GM08714 (cell line): ENCODE results near the gene C6orf89.
"Not testable (repeated sequence)": the region's sequence is repeated elsewhere in the genome, so short reads cannot be mapped to it uniquely, and the experiment has no call there.

ENCODE experiments used
- H3K4me3 ChIP-seq: fragments of 200-500 bp; sonication (Bioruptor generic); 2 replicates; pipeline ENCODE4 v1.5.1; 2014; ENCODE audit warnings: mild to moderate bottlenecking, low read length, inconsistent platforms
- ZNF274 ChIP-seq: IDR thresholded peaks from 2 replicates; pipeline ENCODE4 v1.6.1; 2012; ENCODE audit warnings: mild to moderate bottlenecking, low read depth, low read length

The C6orf89 gene

GRCh38 chr6:36888654-36889481 lies 3.1 kb downstream of the C6orf89 start:
- no peak for TF ChIP-seq ZNF274
- no peak overlapping the region for H3K4me3 ChIP-seq

DNA sequence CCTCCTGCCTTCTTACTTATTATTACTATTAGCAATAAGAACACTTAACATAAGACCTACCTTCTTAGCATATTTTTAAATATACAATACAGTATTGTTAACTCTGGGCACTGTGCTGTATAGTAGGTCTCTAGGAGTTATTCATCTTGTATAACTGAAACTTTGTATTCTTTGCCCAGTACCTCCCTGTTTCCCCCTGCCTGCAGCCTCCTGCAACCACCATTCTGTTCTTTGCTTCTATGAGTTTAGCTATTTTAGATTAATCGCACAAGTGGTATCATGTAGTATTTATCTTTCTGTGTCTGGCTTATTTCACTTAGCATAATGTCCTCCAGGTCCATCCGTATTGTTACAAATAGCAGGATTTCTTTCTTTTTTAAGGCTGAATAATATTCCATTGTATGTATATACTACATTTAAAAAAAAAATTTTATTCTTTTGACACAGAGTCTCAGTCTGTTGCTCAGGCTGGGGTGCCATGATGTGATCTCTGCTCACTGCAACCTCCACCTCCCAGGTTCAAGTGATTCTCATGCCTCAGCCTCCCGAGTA lies 4.4 kb downstream of the C6orf89 start:
- TF ChIP-seq ZNF274, result no peak
- H3K4me3 ChIP-seq, result no peak overlapping the region

- H3K4me3 ChIP-seq, result not testable (repeated sequence)
Observed at GRCh38 chr6:36891153-36891552, 5.4 kb downstream of the C6orf89 start.

GRCh38 chr6:36893976-36894932 lies 8.5 kb downstream of the C6orf89 start:
- no peak for TF ChIP-seq ZNF274
- no peak overlapping the region for H3K4me3 ChIP-seq

DNA sequence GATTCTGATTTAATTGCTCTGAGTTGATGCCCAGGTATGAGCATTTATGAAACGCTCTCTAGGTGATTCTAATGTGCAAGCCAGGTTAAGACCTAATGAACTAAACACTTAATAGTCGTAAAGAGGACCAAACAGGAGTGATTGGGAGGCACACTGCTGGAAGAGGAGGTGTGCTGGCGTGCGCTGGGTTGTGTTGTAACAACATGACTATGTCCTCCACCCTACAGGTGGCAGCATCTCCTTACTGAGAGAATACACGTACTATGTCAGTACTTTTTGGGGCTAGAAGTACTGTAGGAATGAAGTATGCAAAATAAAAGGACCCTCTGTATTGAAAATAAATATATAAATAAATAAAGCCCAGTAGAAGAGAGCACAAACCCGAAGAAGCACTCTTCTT lies 11.9 kb downstream of the C6orf89 start:
- TF ChIP-seq ZNF274, result no peak
- H3K4me3 ChIP-seq, result no peak overlapping the region

GRCh38 chr6:36904114-36904513 lies 18.4 kb downstream of the C6orf89 start:
- no peak for TF ChIP-seq ZNF274
- no peak overlapping the region for H3K4me3 ChIP-seq

GRCh38 chr6:36904851-36905393 lies 19.2 kb downstream of the C6orf89 start:
- no peak overlapping the region for H3K4me3 ChIP-seq
- no peak for TF ChIP-seq ZNF274

GRCh38 chr6:36906539-36907325 lies 21.0 kb downstream of the C6orf89 start:
- TF ChIP-seq ZNF274, result no peak
- no peak overlapping the region for H3K4me3 ChIP-seq

- no peak for TF ChIP-seq ZNF274
- H3K4me3 ChIP-seq, result no peak overlapping the region
Observed at GRCh38 chr6:36907781-36908180, 22.0 kb downstream of the C6orf89 start.

- no peak overlapping the region for H3K4me3 ChIP-seq
- no peak for TF ChIP-seq ZNF274
Observed at GRCh38 chr6:36908747-36909146, 23.0 kb downstream of the C6orf89 start.

DNA sequence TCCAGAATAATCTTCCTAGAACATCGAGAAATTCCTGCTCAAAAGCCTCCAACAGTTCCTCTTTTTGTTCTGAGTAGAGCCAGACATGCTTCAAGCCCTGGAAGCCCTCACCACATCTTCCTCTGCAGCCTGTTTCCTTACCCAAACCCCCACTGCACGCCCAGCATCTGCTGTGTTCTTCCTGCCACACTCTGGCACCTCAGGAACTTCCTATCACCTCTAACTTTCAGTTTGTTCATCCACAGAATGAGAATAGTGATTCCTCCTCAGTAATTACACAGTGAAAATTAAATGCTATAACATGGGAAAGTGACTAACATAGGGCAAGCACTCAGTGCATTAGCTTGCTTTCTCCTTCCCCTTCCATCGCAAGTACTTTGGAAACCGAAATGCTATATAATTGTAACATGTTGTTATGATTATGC lies 26.3 kb downstream of the C6orf89 start:
- H3K4me3 ChIP-seq, result no peak overlapping the region
- TF ChIP-seq ZNF274, result no peak

DNA sequence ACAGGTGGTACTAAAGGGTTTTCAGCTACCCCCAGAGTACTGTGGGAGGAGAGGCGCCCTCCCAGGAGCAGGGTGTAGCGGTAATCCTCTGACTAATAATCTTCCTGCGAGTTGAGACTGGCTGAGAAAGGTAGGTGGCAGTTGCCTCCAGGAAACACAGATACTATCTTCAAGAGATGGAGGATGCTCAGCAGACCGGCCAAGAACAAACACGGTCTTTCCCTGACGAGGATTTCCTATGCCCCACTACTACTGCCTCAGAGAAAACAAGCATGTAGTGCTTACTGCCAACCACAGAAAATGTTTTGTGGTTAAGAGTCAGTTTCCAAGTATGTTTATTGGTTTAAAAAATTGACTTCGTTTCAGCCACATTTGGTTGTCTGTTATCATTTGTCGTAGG lies 26.8 kb downstream of the C6orf89 start:
- TF ChIP-seq ZNF274, result no peak
- no peak overlapping the region for H3K4me3 ChIP-seq

DNA sequence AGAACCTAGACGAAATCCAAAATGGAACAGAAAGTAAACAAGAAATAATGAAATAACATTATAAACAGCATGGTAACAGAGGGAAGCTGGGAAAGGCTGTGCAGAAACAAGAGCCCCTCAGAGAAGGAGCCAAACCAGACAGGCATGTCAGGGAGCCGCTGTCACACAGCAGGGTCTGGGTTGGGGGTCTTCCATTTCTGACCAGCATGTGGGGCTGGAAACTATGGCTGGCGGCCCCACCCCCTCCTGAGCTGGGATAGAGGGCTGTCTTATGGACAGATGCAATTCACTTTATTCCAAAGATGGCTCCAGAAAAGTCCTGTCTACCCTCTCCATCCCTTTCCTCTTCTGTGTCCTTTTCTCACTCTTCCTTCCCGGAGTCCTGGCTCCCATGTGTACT lies 27.3 kb downstream of the C6orf89 start:
- no peak for TF ChIP-seq ZNF274
- no peak overlapping the region for H3K4me3 ChIP-seq

DNA sequence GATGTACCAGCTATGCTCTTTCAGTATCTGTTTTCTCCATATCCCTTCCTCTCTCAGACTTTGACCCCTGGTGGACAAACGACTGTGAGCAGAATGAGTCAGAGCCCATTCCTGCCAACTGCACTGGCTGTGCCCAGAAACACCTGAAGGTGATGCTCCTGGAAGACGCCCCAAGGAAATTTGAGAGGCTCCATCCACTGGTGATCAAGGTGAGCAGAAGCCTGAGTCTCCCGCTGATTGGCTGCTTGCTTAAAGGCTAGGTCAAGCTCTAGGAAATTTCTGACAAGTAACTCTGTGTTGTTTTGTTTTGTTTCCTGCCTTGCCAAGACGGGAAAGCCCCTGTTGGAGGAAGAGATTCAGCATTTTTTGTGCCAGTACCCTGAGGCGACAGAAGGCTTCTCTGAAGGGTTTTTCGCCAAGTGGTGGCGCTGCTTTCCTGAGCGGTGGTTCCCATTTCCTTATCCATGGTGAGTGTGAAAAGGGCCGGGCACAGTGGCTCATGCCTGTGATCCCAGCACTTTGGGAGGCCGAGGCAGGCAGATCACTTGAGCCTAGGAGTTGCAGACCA lies 28.6 kb downstream of the C6orf89 start:
- no peak overlapping the region for H3K4me3 ChIP-seq
- TF ChIP-seq ZNF274, result no peak
